Upper lobe of left lung (tissue), 6 donors: ENCODE measurements around the gene DSE. TPM values are rescaled to one million over a fixed set of nuclear protein-coding genes. Genes with fewer than 3 reads are reported as not detected.

ENCODE experiments used
- ATAC-seq, 2 donors: fragments of 200-7000 bp; cut with Tn5 transposase; one replicate each; pipeline ENCODE4 v1.9.1; 2022; ENCODE audit warnings: mild to moderate bottlenecking in 2 of 2, moderate library complexity in 2 of 2; ENCODE audit not compliant: low FRiP score in 2 of 2
- DNase-seq, 2 donors: peaks; one replicate each; pipeline ENCODE4 v3.0.0-alpha.2; 2019 to 2020
- H3K27ac ChIP-seq, 4 donors: fragments of 200-600 bp; sonication (generic); one replicate each; pipeline ENCODE4 v1.5.1; 2016 to 2019
- H3K27me3 ChIP-seq, 4 donors: fragments of 200-600 bp; sonication (generic); one replicate each; pipeline ENCODE4 v1.5.1; 2017 to 2019
- H3K36me3 ChIP-seq, 4 donors: fragments of 200-600 bp; sonication (generic); one replicate each; pipeline ENCODE4 v1.5.1; 2016 to 2019
- H3K4me1 ChIP-seq, 4 donors: fragments of 200-600 bp; sonication (generic); one replicate each; pipeline ENCODE4 v1.5.1; 2018 to 2019
- H3K4me3 ChIP-seq, 4 donors: fragments of 200-600 bp; sonication (generic); one replicate each; pipeline ENCODE4 v1.5.1; 2017 to 2019; ENCODE audit warnings: mild to moderate bottlenecking in 2 of 4, moderate library complexity in 1 of 4
- H3K9me3 ChIP-seq, 4 donors: fragments of 200-600 bp; sonication (generic); one replicate each; pipeline ENCODE4 v1.5.1; 2018 to 2019
- EP300 ChIP-seq, 4 donors: sonication (generic); formaldehyde crosslinking; IDR thresholded peaks; one replicate each; pipeline ENCODE4 v1.5.1; 2017; ENCODE audit warnings: antibody characterized with exemption in 4 of 4, control low read depth in 2 of 4
- POLR2A ChIP-seq, 4 donors: fragments of 450-650 bp; IDR thresholded peaks; one replicate each; pipeline ENCODE4 v1.5.1; 2016 to 2017; ENCODE audit warnings: antibody characterized with exemption in 4 of 4, mild to moderate bottlenecking in 2 of 4
- POLR2AphosphoS5 ChIP-seq, 2 donors: sonication (generic); formaldehyde crosslinking; IDR thresholded peaks; one replicate each; pipeline ENCODE4 v1.5.1; 2017; ENCODE audit warnings: antibody characterized with exemption in 2 of 2
- WGBS, 2 donors: methylation state at CpG; one replicate each; pipeline ENCODE4 v1.1.5; 2017 to 2018; 5-methylcytosine and 5-hydroxymethylcytosine counted together
- total RNA-seq, 6 donors: library from RNA; depleted of rRNA in 4 of 6; stranded (reverse); fragments of >200 nt in 4 of 6; gene quantifications; one replicate each; pipeline versions ENCODE4 v1.1.0 to v1.2.1, GENCODE V29; 2016 to 2021
- TF ChIP-seq, protein P1 (sequence below), 6 experiments: fragments of 450-650 bp in 4 of 6; fragments of 200-600 bp in 2 of 6; sonication (generic) in 2 of 6; IDR thresholded peaks; one replicate each; pipeline ENCODE4 v1.5.1; 2016 to 2019; ENCODE audit warnings: antibody characterized with exemption in 6 of 6
- donor health status: DM: no; HTN: no; CAD: no; lungs with moderate emphysema.
- donor health status: DM: no; HTN: yes; CAD: no; lungs with severe emphysema.

DSE gene
- total RNA-seq, 6 donors from 2014 or later = 20.1 to 68.1 (median 40.6) TPM

DNA sequence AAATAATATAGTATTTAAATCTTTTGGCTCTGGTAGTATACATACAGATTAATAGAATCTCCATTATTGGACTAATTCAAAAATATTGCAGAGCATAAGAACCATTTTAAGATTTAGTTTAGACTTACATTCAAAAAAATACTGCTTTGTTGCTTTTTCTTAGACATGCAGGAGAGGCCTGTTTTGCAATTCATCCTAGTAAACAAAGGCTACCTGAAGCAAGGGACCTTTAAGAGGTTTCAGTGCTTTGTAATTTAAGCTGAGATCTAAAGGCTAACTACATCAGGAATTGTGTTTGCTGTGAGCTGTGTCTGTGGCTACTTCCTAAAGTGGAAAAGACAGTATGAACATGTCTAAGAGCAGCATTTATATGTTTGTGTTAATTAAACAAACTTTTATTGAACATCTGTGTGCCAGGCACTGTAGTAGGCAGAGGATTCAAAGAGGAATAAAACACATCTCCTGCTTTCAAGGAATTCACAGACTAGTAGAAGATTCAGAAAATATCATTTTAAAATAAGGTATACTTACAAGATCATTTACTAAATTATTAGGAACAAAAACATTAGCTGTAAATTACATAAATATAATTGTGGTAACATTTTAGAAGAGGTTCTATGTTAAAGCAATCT is 61.3 kb downstream of the DSE start:
- no peak for ATAC-seq
- H3K9me3 ChIP-seq = no peaks in the 10 kb centered on the region
- H3K4me1 ChIP-seq = no peaks in the 10 kb centered on the region
- H3K36me3 ChIP-seq = peaks cover 0 to 38% (median 5%) of the 10 kb centered on the region in 4 donors
- H3K27ac ChIP-seq = no peak overlapping the region
- DNase-seq = no peak
- H3K27me3 ChIP-seq = no peaks in the 10 kb centered on the region
- TF ChIP-seq EP300 (IDR thresholded peaks at IDR 0.05) = no peak
- TF ChIP-seq POLR2AphosphoS5 (IDR thresholded peaks at IDR 0.05) = no peak
- TF ChIP-seq POLR2A (IDR thresholded peaks at IDR 0.05) = no peak
- TF ChIP-seq, protein P1, sequence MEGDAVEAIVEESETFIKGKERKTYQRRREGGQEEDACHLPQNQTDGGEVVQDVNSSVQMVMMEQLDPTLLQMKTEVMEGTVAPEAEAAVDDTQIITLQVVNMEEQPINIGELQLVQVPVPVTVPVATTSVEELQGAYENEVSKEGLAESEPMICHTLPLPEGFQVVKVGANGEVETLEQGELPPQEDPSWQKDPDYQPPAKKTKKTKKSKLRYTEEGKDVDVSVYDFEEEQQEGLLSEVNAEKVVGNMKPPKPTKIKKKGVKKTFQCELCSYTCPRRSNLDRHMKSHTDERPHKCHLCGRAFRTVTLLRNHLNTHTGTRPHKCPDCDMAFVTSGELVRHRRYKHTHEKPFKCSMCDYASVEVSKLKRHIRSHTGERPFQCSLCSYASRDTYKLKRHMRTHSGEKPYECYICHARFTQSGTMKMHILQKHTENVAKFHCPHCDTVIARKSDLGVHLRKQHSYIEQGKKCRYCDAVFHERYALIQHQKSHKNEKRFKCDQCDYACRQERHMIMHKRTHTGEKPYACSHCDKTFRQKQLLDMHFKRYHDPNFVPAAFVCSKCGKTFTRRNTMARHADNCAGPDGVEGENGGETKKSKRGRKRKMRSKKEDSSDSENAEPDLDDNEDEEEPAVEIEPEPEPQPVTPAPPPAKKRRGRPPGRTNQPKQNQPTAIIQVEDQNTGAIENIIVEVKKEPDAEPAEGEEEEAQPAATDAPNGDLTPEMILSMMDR (IDR thresholded peaks at IDR 0.05) = no peak
- H3K4me3 ChIP-seq = no peak overlapping the region

GRCh38 chr6:116433206-116433712 is 62.5 kb downstream of the DSE start:
- Histone ChIP-seq H3K4me1 (no peaks in the 10 kb centered on the region), H3K36me3 (peaks cover 0 to 26% (median 5%) of the 10 kb centered on the region in 4 donors), H3K27ac (no peak overlapping the region), H3K27me3 (no peaks in the 10 kb centered on the region), H3K4me3 (no peak overlapping the region), H3K9me3 (no peaks in the 10 kb centered on the region)
- DNase-seq (no peak), ATAC-seq (no peak)
- 93 to 98% methylated on average over 4 of the region's 4 CpGs for WGBS, 2 donors
- TF ChIP-seq POLR2AphosphoS5 (IDR thresholded peaks at IDR 0.05) = no peak
- TF ChIP-seq POLR2A (IDR thresholded peaks at IDR 0.05) = no peak
- no peak for TF ChIP-seq EP300 (IDR thresholded peaks at IDR 0.05)
- TF ChIP-seq, protein P1 (IDR thresholded peaks at IDR 0.05) = no peak

GRCh38 chr6:116434056-116434725 is 63.4 kb downstream of the DSE start:
- Histone ChIP-seq H3K9me3 (no peaks in the 10 kb centered on the region), H3K27ac (no peak overlapping the region), H3K36me3 (peaks cover 0 to 18% (median 5%) of the 10 kb centered on the region in 4 donors), H3K27me3 (no peaks in the 10 kb centered on the region), H3K4me3 (no peak overlapping the region), H3K4me1 (no peaks in the 10 kb centered on the region)
- no peak for ATAC-seq
- DNase-seq = no peak
- TF ChIP-seq, protein P1 (IDR thresholded peaks at IDR 0.05) = no peak
- no peak for TF ChIP-seq POLR2A (IDR thresholded peaks at IDR 0.05)
- no peak for TF ChIP-seq POLR2AphosphoS5 (IDR thresholded peaks at IDR 0.05)
- TF ChIP-seq EP300 (IDR thresholded peaks at IDR 0.05) = no peak
- 83 to 92% methylated on average over 1 of the region's 1 CpG for WGBS, 2 donors

DNA sequence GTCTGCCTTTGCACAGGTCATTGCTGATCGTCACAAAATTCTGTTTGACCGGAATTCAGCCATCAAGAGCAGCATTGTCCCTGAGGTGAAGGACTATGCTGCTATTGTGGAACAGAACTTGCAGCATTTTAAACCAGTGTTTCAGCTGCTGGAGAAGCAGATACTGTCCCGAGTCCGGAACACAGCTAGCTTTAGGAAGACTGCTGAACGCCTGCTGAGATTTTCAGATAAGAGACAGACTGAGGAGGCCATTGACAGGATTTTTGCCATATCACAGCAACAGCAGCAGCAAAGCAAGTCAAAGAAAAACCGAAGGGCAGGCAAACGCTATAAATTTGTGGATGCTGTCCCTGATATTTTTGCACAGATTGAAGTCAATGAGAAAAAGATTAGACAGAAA is 65.8 kb downstream of the DSE start:
- WGBS, 2 donors = 93 to 98% methylated on average over 5 to 7 of the region's 7 CpGs
- no peak for ATAC-seq
- TF ChIP-seq, protein P1 (IDR thresholded peaks at IDR 0.05) = no peak
- no peak for TF ChIP-seq POLR2A (IDR thresholded peaks at IDR 0.05)
- no peak for TF ChIP-seq EP300 (IDR thresholded peaks at IDR 0.05)
- TF ChIP-seq POLR2AphosphoS5 (IDR thresholded peaks at IDR 0.05) = no peak

More for the DNA sequence above, 65.8 kb downstream of the DSE start:
- no peaks in the 10 kb centered on the region for H3K9me3 ChIP-seq
- H3K36me3 ChIP-seq = peaks cover 0 to 12% (median 5%) of the 10 kb centered on the region in 4 donors
- H3K4me3 ChIP-seq = no peak overlapping the region
- no peaks in the 10 kb centered on the region for H3K4me1 ChIP-seq
- no peaks in the 10 kb centered on the region for H3K27me3 ChIP-seq
- H3K27ac ChIP-seq = no peak overlapping the region
- DNase-seq = no peak
